ENCODE results near the gene SPTB. TPM values are rescaled to one million over a fixed set of nuclear protein-coding genes. Genes with fewer than 3 reads are reported as not detected.

SPTB gene
- total RNA-seq, 4 donors from 2014 or later, result 0.13 to 3.8 (median 1.5) TPM

DNA sequence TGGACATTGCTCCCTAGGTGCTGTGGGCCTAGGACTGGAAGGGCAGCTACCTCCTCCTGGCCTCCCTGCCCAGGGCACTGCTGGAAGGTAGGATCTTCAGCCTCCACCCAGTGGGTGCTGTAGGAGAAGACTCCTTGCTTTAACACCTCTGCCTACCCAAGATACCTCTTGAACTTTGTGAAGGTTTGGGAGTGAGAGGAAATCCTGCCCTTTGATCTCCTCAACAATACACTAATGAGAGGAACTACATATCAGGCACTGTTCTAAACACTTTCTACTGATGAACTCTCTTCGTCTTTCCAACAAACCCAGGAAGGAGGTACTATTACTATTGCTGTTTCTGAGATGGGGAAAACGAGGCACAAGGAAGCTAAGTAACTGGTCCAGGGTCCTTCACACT lies 108.5 kb downstream of the SPTB start:
- H3K36me3 ChIP-seq, result no peaks in the 10 kb centered on the region
- TF ChIP-seq, protein P1, sequence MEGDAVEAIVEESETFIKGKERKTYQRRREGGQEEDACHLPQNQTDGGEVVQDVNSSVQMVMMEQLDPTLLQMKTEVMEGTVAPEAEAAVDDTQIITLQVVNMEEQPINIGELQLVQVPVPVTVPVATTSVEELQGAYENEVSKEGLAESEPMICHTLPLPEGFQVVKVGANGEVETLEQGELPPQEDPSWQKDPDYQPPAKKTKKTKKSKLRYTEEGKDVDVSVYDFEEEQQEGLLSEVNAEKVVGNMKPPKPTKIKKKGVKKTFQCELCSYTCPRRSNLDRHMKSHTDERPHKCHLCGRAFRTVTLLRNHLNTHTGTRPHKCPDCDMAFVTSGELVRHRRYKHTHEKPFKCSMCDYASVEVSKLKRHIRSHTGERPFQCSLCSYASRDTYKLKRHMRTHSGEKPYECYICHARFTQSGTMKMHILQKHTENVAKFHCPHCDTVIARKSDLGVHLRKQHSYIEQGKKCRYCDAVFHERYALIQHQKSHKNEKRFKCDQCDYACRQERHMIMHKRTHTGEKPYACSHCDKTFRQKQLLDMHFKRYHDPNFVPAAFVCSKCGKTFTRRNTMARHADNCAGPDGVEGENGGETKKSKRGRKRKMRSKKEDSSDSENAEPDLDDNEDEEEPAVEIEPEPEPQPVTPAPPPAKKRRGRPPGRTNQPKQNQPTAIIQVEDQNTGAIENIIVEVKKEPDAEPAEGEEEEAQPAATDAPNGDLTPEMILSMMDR (IDR thresholded peaks at IDR 0.05), result no peak
- no peak for TF ChIP-seq POLR2A (IDR thresholded peaks at IDR 0.05)
- WGBS, 2 donors, result 28 to 74% methylated on average over 2 of the region's 2 CpGs
- no peak overlapping the region for H3K27ac ChIP-seq
- no peaks in the 10 kb centered on the region for H3K27me3 ChIP-seq
- H3K4me3 ChIP-seq, result no peak overlapping the region
- peaks cover 0 to 7% (median 0%) of the 10 kb centered on the region in 3 donors for H3K4me1 ChIP-seq
- DNase-seq, result no peak
- no peaks in the 10 kb centered on the region for H3K9me3 ChIP-seq
- intact Hi-C loops (cut with DNase I), result no loop called here

DNA sequence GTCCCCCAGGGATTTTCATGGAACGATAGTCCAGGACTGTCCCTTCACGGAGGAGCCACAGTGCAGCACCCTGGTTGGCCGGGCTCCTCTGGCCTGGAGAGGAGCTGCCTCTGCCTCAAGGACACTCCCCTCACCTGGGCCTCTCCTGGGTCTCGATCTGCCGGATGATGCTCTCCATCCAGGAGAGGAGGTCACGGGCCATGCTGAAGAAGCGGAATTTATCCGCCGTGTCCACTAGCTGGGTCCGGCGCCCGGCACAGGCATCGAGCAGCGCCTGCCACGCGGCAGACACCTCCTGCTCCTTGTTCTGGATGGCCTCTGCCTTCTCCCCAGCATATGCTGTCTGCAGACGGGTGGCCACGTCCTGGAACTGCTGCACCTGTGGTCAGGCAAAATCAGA lies 109.0 kb downstream of the SPTB start:
- Histone ChIP-seq H3K9me3 (no peaks in the 10 kb centered on the region), H3K36me3 (no peaks in the 10 kb centered on the region), H3K27me3 (no peaks in the 10 kb centered on the region), H3K27ac (no peak overlapping the region), H3K4me1 (peaks cover 0 to 8% (median 0%) of the 10 kb centered on the region in 3 donors), H3K4me3 (no peak overlapping the region)
- intact Hi-C loops (cut with DNase I), result no loop called here
- WGBS, 2 donors, result 92 to 93% methylated on average over 15 of the region's 18 CpGs
- no peak for DNase-seq
- TF ChIP-seq, protein P1 (IDR thresholded peaks at IDR 0.05), result no peak
- no peak for TF ChIP-seq POLR2A (IDR thresholded peaks at IDR 0.05)

DNA sequence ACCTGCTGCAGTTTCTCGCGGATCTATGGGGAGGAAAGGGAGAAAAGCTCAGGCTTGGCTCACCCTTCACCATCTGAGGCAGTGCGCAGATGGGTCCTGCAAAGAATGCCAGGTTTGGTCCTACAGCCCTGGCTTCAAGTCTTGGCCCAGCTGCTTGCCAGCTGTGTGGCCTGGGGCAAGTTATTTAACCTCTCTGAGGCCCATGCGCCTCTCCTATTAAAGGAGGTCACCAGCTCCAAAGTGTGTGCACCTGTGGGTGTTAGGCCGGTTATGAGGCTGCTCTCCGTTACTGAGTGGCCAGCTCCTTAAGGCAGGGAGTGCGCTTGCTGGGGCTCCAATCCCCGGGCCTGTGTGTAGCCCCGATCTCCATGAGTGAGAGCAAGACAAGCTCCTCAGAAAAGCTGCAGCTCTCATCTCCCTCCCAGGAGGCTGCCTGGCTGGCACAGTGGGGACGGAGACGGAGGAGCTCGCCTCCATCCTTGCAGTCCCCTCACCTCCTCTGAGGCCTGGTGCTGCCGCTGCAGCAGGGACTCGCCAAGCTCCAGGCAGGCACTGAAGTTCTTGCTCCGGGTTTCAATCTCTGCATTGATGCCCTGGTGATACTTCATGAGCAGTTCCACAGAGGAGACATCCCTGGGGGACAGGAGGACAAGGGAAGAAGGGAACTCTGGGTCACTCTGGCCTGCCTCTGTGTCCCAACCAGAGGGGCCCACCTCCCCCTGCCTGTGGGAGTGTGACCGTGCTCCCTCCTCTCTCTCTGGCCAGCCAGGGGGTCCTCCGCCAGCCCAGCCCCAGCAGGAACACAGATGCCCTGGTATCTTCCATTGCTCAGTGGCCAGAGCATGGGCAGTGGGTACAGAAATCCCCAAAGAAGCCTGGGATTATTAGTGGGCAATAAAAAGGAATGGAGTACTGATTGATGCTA lies 110.3 kb downstream of the SPTB start:
- 72 to 85% methylated on average over 2 to 8 of the region's 17 CpGs for WGBS, 2 donors
- intact Hi-C loops (cut with DNase I), result no loop called here
- H3K4me1 ChIP-seq, result peaks cover 0 to 16% (median 4%) of the 10 kb centered on the region in 3 donors
- H3K9me3 ChIP-seq, result no peaks in the 10 kb centered on the region
- no peaks in the 10 kb centered on the region for H3K36me3 ChIP-seq
- no peak for TF ChIP-seq POLR2A (IDR thresholded peaks at IDR 0.05)
- TF ChIP-seq, protein P1 (IDR thresholded peaks at IDR 0.05), result no peak
- no peak overlapping the region for H3K27ac ChIP-seq
- DNase-seq, result no peak
- H3K27me3 ChIP-seq, result no peaks in the 10 kb centered on the region
- H3K4me3 ChIP-seq, result no peak overlapping the region

DNA sequence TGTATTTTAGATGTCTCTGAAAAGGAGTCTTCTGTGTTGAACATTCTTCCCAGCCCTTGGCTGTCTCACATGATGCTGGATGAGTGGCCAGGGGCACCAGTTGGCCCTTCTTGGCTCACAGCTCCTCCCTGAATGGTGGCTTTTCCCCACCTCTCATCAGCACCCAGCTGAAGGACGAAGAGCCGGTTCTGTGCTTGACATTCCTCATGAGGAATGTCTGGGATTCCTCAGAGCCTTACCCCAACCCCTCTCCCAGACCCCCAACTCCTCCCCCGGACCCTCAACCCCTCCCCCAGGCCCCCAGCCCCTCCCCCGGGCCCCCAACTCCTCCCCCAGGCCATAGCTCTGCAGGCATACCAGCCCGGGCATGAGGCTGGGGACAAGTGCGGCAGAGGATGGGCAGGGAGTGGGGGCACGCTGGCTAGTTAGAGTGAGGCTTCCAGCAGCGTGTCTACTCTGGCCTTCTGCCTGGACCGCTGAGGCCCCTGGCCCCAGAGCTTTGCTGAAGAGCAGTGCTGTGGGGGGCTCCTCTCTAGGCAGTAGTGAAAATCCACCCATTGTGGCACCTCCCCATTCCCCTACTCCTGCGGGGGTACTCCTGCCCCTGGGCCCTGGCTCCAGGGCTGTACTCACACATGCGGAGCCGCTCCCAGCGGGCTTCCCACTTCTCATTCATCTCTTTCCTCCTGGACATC lies 111.2 kb downstream of the SPTB start:
- intact Hi-C loops (cut with DNase I), result no loop called here
- no peak for DNase-seq
- Histone ChIP-seq H3K9me3 (no peaks in the 10 kb centered on the region), H3K4me3 (no peak overlapping the region), H3K4me1 (peaks cover 5 to 24% (median 12%) of the 10 kb centered on the region in 3 donors), H3K27me3 (no peaks in the 10 kb centered on the region), H3K36me3 (no peaks in the 10 kb centered on the region), H3K27ac (no peak overlapping the region)
- WGBS, 2 donors, result 78 to 93% methylated on average over 6 to 7 of the region's 13 CpGs
- TF ChIP-seq POLR2A (IDR thresholded peaks at IDR 0.05), result no peak
- TF ChIP-seq, protein P1 (IDR thresholded peaks at IDR 0.05), result no peak

Data from esophagus squamous epithelium (tissue), 5 donors.